Liver (tissue), 3 donors: Measurements from ENCODE around the gene LEMD1.

ENCODE experiments used
- ATF3 ChIP-seq: IDR thresholded peaks from 2 replicates; pipeline ENCODE4 v1.6.1; 2016; ENCODE audit warnings: antibody characterized with exemption
- CTCF ChIP-seq: fragments of 150-350 bp; IDR thresholded peaks from 2 replicates; pipeline ENCODE4 v1.5.1; 2017; ENCODE audit warnings: improper control_type of control experiment, low read depth, low read length; ENCODE audit not compliant: missing input control
- EGR1 ChIP-seq, 2 donors: IDR thresholded peaks; 2 replicates each; pipeline ENCODE4 v1.6.1; 2016 to 2018; ENCODE audit warnings: antibody characterized with exemption in 2 of 2, low read depth in 2 of 2
- FOXA1 ChIP-seq: IDR thresholded peaks from 2 replicates; pipeline ENCODE4 v1.6.1; 2016; ENCODE audit warnings: antibody characterized with exemption
- GABPA ChIP-seq, 2 donors: IDR thresholded peaks in 1 of 2; conservative IDR thresholded peaks in 1 of 2; 2 replicates each; pipeline ENCODE4 v1.6.1; 2016; ENCODE audit warnings: antibody characterized with exemption in 2 of 2, mild to moderate bottlenecking in 1 of 2, moderate library complexity in 1 of 2
- HNF4A ChIP-seq, 2 donors: conservative IDR thresholded peaks; 2 replicates each; pipeline ENCODE4 v1.6.1; 2016; ENCODE audit warnings: antibody characterized with exemption in 2 of 2, mild to moderate bottlenecking in 2 of 2
- JUND ChIP-seq, 2 donors: IDR thresholded peaks; 2 replicates each; pipeline ENCODE4 v1.6.1; 2016; ENCODE audit warnings: antibody characterized with exemption in 2 of 2
- MAX ChIP-seq: IDR thresholded peaks from 2 replicates; pipeline ENCODE4 v1.6.1; 2016; ENCODE audit warnings: antibody characterized with exemption
- RAD21 ChIP-seq, 2 donors: IDR thresholded peaks; 2 replicates each; pipeline ENCODE4 v1.6.1; 2016; ENCODE audit warnings: antibody characterized with exemption in 2 of 2, mild to moderate bottlenecking in 2 of 2
- REST ChIP-seq: IDR thresholded peaks from 2 replicates; pipeline ENCODE4 v1.6.1; 2016; ENCODE audit warnings: antibody characterized with exemption, mild to moderate bottlenecking
- SP1 ChIP-seq: IDR thresholded peaks from 2 replicates; pipeline ENCODE4 v1.6.1; 2018; ENCODE audit warnings: antibody characterized with exemption, mild to moderate bottlenecking
- TAF1 ChIP-seq: conservative IDR thresholded peaks from 2 replicates; pipeline ENCODE4 v1.6.1; 2016; ENCODE audit warnings: antibody characterized with exemption, mild to moderate bottlenecking
- donor health status: healthy.
- donor health status: healthy.

- TF ChIP-seq CTCF (no peak), TAF1 (no peak), ATF3 (no peak), EGR1 (IDR thresholded peaks at IDR 0.05; ENCODE audit: low read depth in 2 of 2) (no peak), JUND (IDR thresholded peaks at IDR 0.05) (no peak), SP1 (no peak), GABPA (IDR thresholded peaks at IDR 0.05 in 1 of 2, conservative IDR thresholded peaks at IDR 0.05 in 1 of 2) (no peak), MAX (no peak), REST (no peak), RAD21 (IDR thresholded peaks at IDR 0.05) (no peak), HNF4A (conservative IDR thresholded peaks at IDR 0.05) (no peak), FOXA1 (no peak)
Measured at GRCh38 chr1:205448540-205449253, 26.8 kb upstream of the LEMD1 start.
